ENCODE measurements around the gene MED15. TPM values are rescaled to one million over a fixed set of nuclear protein-coding genes. Genes with fewer than 3 reads are reported as not detected.

Gene MED15
- total and polyA plus RNA-seq, 2 of the 4 experiments (the other 2 are of a cell fraction): 19.0 to 68.8 TPM

- Histone ChIP-seq H3K9me1 (ENCODE audit: insufficient read depth, low read length) (no peaks in the 10 kb centered on the region), H2BK5ac (ENCODE audit: low read depth, low read length, poor library complexity, severe bottlenecking) (no peak overlapping the region), H4K5ac (ENCODE audit: low read depth, low read length) (no peak overlapping the region), H4K8ac (ENCODE audit: low read depth in 2 of 2, low read length in 2 of 2) (no peak overlapping the region), H4K91ac (ENCODE audit: insufficient read depth, low read depth, low read length) (no peak overlapping the region), H3K27me3 (ENCODE audit: control insufficient read depth, insufficient read depth, low read length) (no peaks in the 10 kb centered on the region), H3K18ac (ENCODE audit: low read depth, low read length) (no peak overlapping the region), H2AFZ (replicated peaks; ENCODE audit: low read length, poor library complexity) (no peak overlapping the region), H3K4me3 (ENCODE audit: insufficient read depth, low read depth, low read length) (no peak overlapping the region), H2BK20ac (ENCODE audit: low read depth, low read length) (no peak overlapping the region), H3K4me2 (ENCODE audit: low read depth, low read length) (no peak overlapping the region), H2AK5ac (ENCODE audit: low read depth, low read length) (no peak overlapping the region), H4K20me1 (ENCODE audit: insufficient read depth, low read length) (peaks cover 3% of the 10 kb centered on the region; the same call in 1 of the 2 replicates), H2BK15ac (ENCODE audit: low read depth, low read length) (no peak overlapping the region), H3K4ac (ENCODE audit: low read depth, low read length) (no peak overlapping the region), H3K23ac (ENCODE audit: low read depth, low read length) (no peak overlapping the region), H3K9ac (ENCODE audit: low read depth, low read length) (no peak overlapping the region), H2AK9ac (replicated peaks; ENCODE audit: low read depth, low read length, poor library complexity) (peak overlapping the region; percentile 50), H2BK120ac (ENCODE audit: low read depth, low read length) (no peak overlapping the region), H3K36me3 (ENCODE audit: control insufficient read depth, insufficient read depth, low read length) (peaks cover 23% of the 10 kb centered on the region), H3K14ac (replicated peaks; ENCODE audit: low read depth, low read length) (no peak overlapping the region), H3K56ac (ENCODE audit: extremely low read depth, insufficient read depth, low read length) (no peak overlapping the region), H3K27ac (ENCODE audit: insufficient read depth, low read length) (no peak overlapping the region), H3K9me3 (ENCODE audit: control insufficient read depth, insufficient read depth, low read length) (no peaks in the 10 kb centered on the region), H3K4me1 (ENCODE audit: control insufficient read depth, insufficient read depth, low read length) (no peaks in the 10 kb centered on the region; the same call in 1 of the 2 replicates), H3K79me1 (ENCODE audit: low read depth in 1 of 2, low read length in 2 of 2) (no peaks in the 10 kb centered on the region)
- intact Hi-C loops (cut with micrococcal nuclease) (no loop called here), dilution Hi-C loops (cut with HindIII; ENCODE audit: low sequenced_read_pairs, unreplicated experiment) (no loop called here), in situ Hi-C loops (cut with MboI; ENCODE audit: low sequenced_read_pairs) (no loop called here)
- no peak for ATAC-seq (ENCODE audit: low read depth)
- POLR2A ChIA-PET (ENCODE audit: unreplicated experiment): no interaction called here
- TF ChIP-seq RFX5 (IDR thresholded peaks at IDR 0.05; ENCODE audit: low read depth, low read length) (no peak), CEBPB (IDR thresholded peaks at IDR 0.05; ENCODE audit: low read depth, low read length) (no peak), CTCF (conservative IDR thresholded peaks at IDR 0.05; ENCODE audit: low read depth, low read length) (no peak), FOS (IDR thresholded peaks at IDR 0.05; ENCODE audit: low read depth, low read length) (no peak), RCOR1 (IDR thresholded peaks at IDR 0.05; ENCODE audit: insufficient replicate concordance, low read length) (no peak), MAZ (IDR thresholded peaks at IDR 0.05; ENCODE audit: borderline replicate concordance, low read depth, low read length) (no peak), NFE2L2 (IDR thresholded peaks at IDR 0.05; ENCODE audit: low read depth, low read length) (no peak), MXI1 (IDR thresholded peaks at IDR 0.05; ENCODE audit: borderline replicate concordance, low read depth, low read length) (no peak), ELK1 (IDR thresholded peaks at IDR 0.05; ENCODE audit: borderline replicate concordance, low read depth, low read length) (no peak), POLR2A (IDR thresholded peaks at IDR 0.05; ENCODE audit: low read depth, low read length) (no peak), RAD21 (IDR thresholded peaks at IDR 0.05; ENCODE audit: low read length) (no peak), CHD1 (IDR thresholded peaks at IDR 0.05; ENCODE audit: low read depth, low read length) (no peak), USF2 (IDR thresholded peaks at IDR 0.05; ENCODE audit: low read depth, low read length) (no peak), SMC3 (IDR thresholded peaks at IDR 0.05; ENCODE audit: low read depth, low read length) (no peak)
- BruUV-seq (replicated peaks): no TSS peak
- CTCF ChIA-PET: no interaction called here
- no peak for DNase-seq
- WGBS, 2 experiments (ENCODE audit: extremely low coverage in 2 of 2, insufficient read length in 1 of 2): 88% methylated on average over 3 of the region's 9 CpGs; no CpG with 5 or more reads in 1 of the 2 experiments
These were observed 83.3 kb downstream of the MED15 start for GRCh38 chr22:20590477-20591294.

Data from IMR-90 (cell line).